DOHH2 (cell line): ENCODE results near the gene RASA3.
A peak's percentile ranks its signal among the peaks of the same experiment; 100 is the strongest.

ENCODE experiments used
- H3F3A ChIP-seq: fragments of 200-600 bp; sonication (generic), shearing (Covaris generic); 2 replicates; pipeline ENCODE4 v1.6.0; 2016; ENCODE audit warnings: antibody characterized with exemption, mild to moderate bottlenecking; ENCODE audit not compliant: control insufficient read depth, insufficient read depth
- H3K27ac ChIP-seq: fragments of 200-600 bp; sonication (generic); 2 replicates; pipeline ENCODE4 v1.5.1; 2014; ENCODE audit warnings: low read depth, mild to moderate bottlenecking, low read length, moderate library complexity
- H3K27me3 ChIP-seq: fragments of 200-600 bp; sonication (generic); 2 replicates; pipeline ENCODE4 v1.6.1; 2014; ENCODE audit warnings: mild to moderate bottlenecking, low read length, mixed read lengths; ENCODE audit not compliant: control insufficient read depth
- H3K36me3 ChIP-seq: fragments of 200-600 bp; sonication (generic); 2 replicates; pipeline ENCODE4 v1.6.1; 2014; ENCODE audit warnings: mild to moderate bottlenecking, low read length, moderate library complexity, mixed read lengths; ENCODE audit not compliant: control insufficient read depth
- H3K4me1 ChIP-seq: fragments of 200-600 bp; sonication (generic); 2 replicates; pipeline ENCODE4 v1.6.1; 2014; ENCODE audit warnings: mild to moderate bottlenecking, low read length, mixed read lengths; ENCODE audit not compliant: control insufficient read depth
- H3K4me2 ChIP-seq: fragments of 200-600 bp; sonication (generic); 2 replicates; pipeline ENCODE4 v1.6.0; 2014; ENCODE audit warnings: mild to moderate bottlenecking, low read length, moderate library complexity
- H3K4me3 ChIP-seq: fragments of 200-600 bp; sonication (generic); 2 replicates; pipeline ENCODE4 v1.5.1; 2014; ENCODE audit warnings: mild to moderate bottlenecking, low read length, mixed read lengths
- H3K79me2 ChIP-seq: fragments of 200-600 bp; sonication (generic); 2 replicates; pipeline ENCODE4 v1.6.1; 2014; ENCODE audit warnings: mild to moderate bottlenecking, low read length, mixed read lengths; ENCODE audit not compliant: control insufficient read depth
- H3K9me2 ChIP-seq: fragments of 200-600 bp; sonication (generic); replicated peaks from 2 replicates; pipeline ENCODE4 v1.6.1; 2014; ENCODE audit warnings: mild to moderate bottlenecking, low read length, mixed read lengths; ENCODE audit not compliant: control insufficient read depth
- H3K9me3 ChIP-seq: fragments of 200-600 bp; sonication (generic); 2 replicates; pipeline ENCODE4 v1.6.1; 2014; ENCODE audit warnings: antibody characterized with exemption, low read length, mixed read lengths; ENCODE audit not compliant: control insufficient read depth, insufficient read depth
- H4K20me1 ChIP-seq: fragments of 200-600 bp; sonication (generic); 2 replicates; pipeline ENCODE4 v1.6.0; 2014; ENCODE audit warnings: low read depth, mild to moderate bottlenecking, antibody characterized with exemption, low read length, moderate library complexity; ENCODE audit not compliant: control insufficient read depth, insufficient read depth
- EZH2phosphoT487 ChIP-seq: fragments of 200-600 bp; sonication (generic); IDR thresholded peaks from 2 replicates; pipeline ENCODE4 v1.6.1; 2017; ENCODE audit warnings: borderline replicate concordance, mild to moderate bottlenecking, antibody characterized with exemption, low read length, moderate library complexity, mixed read lengths
- TF ChIP-seq, protein P1 (sequence below): fragments of 200-600 bp; sonication (generic); IDR thresholded peaks from one replicate; pipeline ENCODE4 v1.5.1; 2014; ENCODE audit warnings: antibody characterized with exemption, mild to moderate bottlenecking, low read depth, low read length; ENCODE audit not compliant: poor library complexity, severe bottlenecking

Gene RASA3

DNA sequence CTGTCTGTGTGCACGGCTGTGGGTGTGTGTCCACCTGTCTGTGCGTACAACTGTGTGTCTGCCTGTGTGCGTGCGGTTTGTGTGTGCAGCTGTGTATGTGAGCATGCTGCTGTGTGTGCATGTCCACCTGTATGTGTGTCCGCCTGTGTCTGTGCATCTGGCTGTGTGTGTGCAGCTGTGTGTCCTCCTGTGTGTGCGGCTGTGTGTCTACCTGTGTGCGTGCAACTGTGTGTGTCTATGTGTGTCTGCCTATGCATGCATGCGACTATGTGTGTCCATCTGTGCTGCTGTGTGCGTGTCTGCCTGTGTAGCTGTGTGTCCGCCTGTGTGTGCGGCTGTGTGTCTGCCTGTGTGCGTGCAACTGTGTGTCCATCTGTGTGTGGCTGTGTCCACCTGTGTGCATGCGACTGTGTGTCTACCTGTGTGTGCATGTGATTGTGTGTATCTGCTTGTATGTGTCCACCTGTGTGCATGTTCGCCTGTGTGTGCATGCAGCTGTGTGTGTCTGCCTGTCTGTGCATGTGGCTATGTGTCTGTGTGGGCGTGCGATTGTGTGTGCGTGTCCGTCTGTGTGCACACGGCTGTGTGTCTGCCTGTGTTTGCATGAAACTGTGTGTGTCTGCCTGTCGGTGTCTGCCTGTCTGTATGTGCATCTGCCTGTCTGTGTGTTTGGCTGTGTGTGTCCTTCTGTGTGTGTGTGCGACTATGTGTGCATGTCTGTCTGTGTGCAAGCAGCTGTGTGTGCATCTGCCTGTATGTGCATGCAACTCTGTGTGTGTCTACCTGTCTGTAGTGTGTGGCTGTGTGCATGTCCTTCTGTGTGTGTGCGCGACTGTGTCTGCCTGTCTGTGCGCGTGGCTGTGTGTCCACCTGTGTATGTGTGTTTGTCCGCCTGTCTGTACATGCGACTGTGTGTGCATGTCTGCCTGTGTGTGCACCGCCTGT is 101.5 kb downstream of the RASA3 start:
- TF ChIP-seq, protein P1, sequence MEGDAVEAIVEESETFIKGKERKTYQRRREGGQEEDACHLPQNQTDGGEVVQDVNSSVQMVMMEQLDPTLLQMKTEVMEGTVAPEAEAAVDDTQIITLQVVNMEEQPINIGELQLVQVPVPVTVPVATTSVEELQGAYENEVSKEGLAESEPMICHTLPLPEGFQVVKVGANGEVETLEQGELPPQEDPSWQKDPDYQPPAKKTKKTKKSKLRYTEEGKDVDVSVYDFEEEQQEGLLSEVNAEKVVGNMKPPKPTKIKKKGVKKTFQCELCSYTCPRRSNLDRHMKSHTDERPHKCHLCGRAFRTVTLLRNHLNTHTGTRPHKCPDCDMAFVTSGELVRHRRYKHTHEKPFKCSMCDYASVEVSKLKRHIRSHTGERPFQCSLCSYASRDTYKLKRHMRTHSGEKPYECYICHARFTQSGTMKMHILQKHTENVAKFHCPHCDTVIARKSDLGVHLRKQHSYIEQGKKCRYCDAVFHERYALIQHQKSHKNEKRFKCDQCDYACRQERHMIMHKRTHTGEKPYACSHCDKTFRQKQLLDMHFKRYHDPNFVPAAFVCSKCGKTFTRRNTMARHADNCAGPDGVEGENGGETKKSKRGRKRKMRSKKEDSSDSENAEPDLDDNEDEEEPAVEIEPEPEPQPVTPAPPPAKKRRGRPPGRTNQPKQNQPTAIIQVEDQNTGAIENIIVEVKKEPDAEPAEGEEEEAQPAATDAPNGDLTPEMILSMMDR, result no peak
- TF ChIP-seq EZH2phosphoT487, result no peak
- peaks cover 8% of the 10 kb centered on the region; the same call in 1 of the 2 replicates for H3K9me3 ChIP-seq
- no peak overlapping the region for H3K4me3 ChIP-seq
- no peak overlapping the region for H3K27ac ChIP-seq
- H4K20me1 ChIP-seq, result no peaks in the 10 kb centered on the region
- H3K27me3 ChIP-seq, result no peaks in the 10 kb centered on the region
- H3K9me2 ChIP-seq, result no peaks in the 10 kb centered on the region
- H3F3A ChIP-seq, result no peaks in the 10 kb centered on the region
- H3K36me3 ChIP-seq, result no peaks in the 10 kb centered on the region
- peaks cover 24% of the 10 kb centered on the region for H3K4me1 ChIP-seq
- no peak overlapping the region for H3K4me2 ChIP-seq
- no peaks in the 10 kb centered on the region for H3K79me2 ChIP-seq

DNA sequence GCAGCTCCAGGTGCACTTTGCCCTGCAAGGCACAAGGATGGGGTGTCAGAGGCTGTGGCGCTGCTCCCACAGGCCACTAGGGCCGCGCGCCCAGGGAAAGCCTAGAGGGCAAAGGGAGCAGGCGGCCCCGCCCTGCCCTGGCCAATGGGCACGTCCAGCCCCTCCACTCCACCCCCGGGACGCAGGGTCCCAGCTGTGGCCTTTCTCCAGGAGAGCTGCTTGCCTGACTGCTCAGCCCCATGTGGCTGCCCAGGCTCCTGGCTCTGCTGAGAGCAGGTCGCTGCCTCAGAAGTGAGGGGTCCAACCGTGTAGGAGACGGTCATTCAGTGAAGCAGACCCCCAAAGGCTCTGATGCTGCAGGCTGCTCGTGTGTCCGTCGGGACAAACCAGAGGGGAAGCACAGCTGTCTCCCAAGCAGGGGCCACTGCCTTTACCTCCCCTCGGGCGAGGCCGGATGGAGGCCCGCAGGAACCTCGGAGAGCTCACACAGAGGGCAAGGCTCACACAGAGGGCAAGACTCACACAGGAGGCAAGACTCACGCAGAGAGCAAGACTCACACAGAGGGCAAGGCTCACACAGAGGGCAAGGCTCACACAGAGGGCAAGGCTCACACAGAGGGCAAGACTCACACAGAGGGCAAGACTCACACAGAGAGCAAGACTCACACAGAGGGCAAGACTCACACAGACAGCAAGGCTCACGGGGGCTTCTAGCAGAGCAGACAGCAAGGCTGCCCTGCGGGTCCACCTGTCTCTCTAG is 102.4 kb downstream of the RASA3 start:
- Histone ChIP-seq H3K4me1 (peaks cover 33% of the 10 kb centered on the region), H3K4me2 (no peak overlapping the region), H3K9me3 (peaks cover 8% of the 10 kb centered on the region; the same call in 1 of the 2 replicates), H3K79me2 (no peaks in the 10 kb centered on the region), H3K36me3 (no peaks in the 10 kb centered on the region), H3F3A (no peaks in the 10 kb centered on the region), H3K27ac (no peak overlapping the region), H3K27me3 (no peaks in the 10 kb centered on the region), H3K9me2 (no peaks in the 10 kb centered on the region), H4K20me1 (no peaks in the 10 kb centered on the region), H3K4me3 (no peak overlapping the region)
- TF ChIP-seq, protein P1, result no peak
- TF ChIP-seq EZH2phosphoT487, result no peak

DNA sequence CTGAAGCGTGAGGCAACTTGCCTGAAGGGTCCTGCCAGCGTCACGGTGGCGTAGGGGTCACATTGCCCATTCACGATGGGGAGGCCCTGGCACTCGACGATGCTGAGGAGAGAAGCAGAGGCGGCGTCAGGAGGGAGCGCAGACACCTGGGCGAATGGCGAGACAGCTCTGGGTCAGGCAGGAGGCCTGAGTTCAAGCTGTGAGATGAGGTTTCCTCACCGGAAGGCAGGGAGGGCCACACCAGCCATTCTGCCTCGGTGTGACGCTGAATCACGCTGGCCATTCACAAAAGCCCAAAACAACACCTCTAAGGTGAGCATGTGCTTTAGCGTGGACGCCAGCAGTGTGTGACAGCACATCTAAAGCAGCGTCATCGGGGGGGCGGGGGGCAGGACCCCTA is 104.6 kb downstream of the RASA3 start:
- peak overlapping the region; percentile 68 for H3K4me2 ChIP-seq
- no peaks in the 10 kb centered on the region for H3K79me2 ChIP-seq
- no peaks in the 10 kb centered on the region for H3K36me3 ChIP-seq
- no peaks in the 10 kb centered on the region for H4K20me1 ChIP-seq
- H3K4me3 ChIP-seq, result peak overlapping the region; percentile 59
- no peaks in the 10 kb centered on the region for H3K9me2 ChIP-seq
- H3K4me1 ChIP-seq, result peaks cover 50% of the 10 kb centered on the region
- TF ChIP-seq, protein P1, result no peak
- TF ChIP-seq EZH2phosphoT487, result no peak
- peaks cover 8% of the 10 kb centered on the region; the same call in 1 of the 2 replicates for H3K9me3 ChIP-seq
- H3F3A ChIP-seq, result no peaks in the 10 kb centered on the region
- H3K27ac ChIP-seq, result peak overlapping the region; percentile 67
- no peaks in the 10 kb centered on the region for H3K27me3 ChIP-seq
